PC-3 (cell line): ENCODE measurements around the gene PSMB5. TPM values are rescaled to one million over a fixed set of nuclear protein-coding genes. Genes with fewer than 3 reads are reported as not detected.

Source experiments
- ATAC-seq: fragments of 200-7000 bp; cut with Tn5 transposase; 2 replicates; pipeline ENCODE4 v1.9.1; 2020; ENCODE audit warnings: mild to moderate bottlenecking, moderate library complexity
- BruUV-seq: library from RNA; stranded (reverse); fragments of 400-500 nt; replicated peaks from 2 replicates; lab custom pipeline; 2021; lab: Mats Ljungman, UMichigan
- CTCF ChIA-PET: fragments of 300-600 bp; sonication (Branson Sonifier 250); formaldehyde crosslinking; loops from one replicate; lab custom pipeline; 2022; ENCODE audit warnings: antibody characterized with exemption; lab: Charles Lee
- POLR2A ChIA-PET: fragments of 300-600 bp; sonication (Branson Sonifier 250); formaldehyde crosslinking; loops from one replicate; lab custom pipeline; 2022; ENCODE audit warnings: antibody characterized with exemption; ENCODE audit not compliant: unreplicated experiment; lab: Charles Lee
- DNase-seq: peaks from one replicate; pipeline ENCODE4 v3.0.0-alpha.2; 2015
- H2AFZ ChIP-seq: fragments of 300-600 bp; sonication (generic); 2 replicates; pipeline ENCODE4 v1.6.0; 2016; ENCODE audit warnings: antibody characterized with exemption, low read length
- H3F3A ChIP-seq: fragments of 300-600 bp; sonication (generic); one replicate; pipeline ENCODE4 v1.6.0; 2017; ENCODE audit warnings: antibody characterized with exemption, low read length, control low read depth, mild to moderate bottlenecking; ENCODE audit not compliant: unreplicated experiment
- H3K27ac ChIP-seq: fragments of 300-600 bp; sonication (generic); 2 replicates; pipeline ENCODE4 v1.5.1; 2016; ENCODE audit warnings: mild to moderate bottlenecking, low read length
- H3K27me3 ChIP-seq: fragments of 300-600 bp; sonication (generic); 2 replicates; pipeline ENCODE4 v1.6.1; 2016; ENCODE audit warnings: low read length, mixed read lengths
- H3K36me3 ChIP-seq: fragments of 300-600 bp; sonication (generic); 2 replicates; pipeline ENCODE4 v1.6.1; 2016; ENCODE audit warnings: low read depth, mixed run types, low read length, mixed read lengths
- H3K4me1 ChIP-seq: fragments of 300-600 bp; sonication (generic); 2 replicates; pipeline ENCODE4 v1.5.1; 2016; ENCODE audit warnings: low read length; ENCODE audit not compliant: insufficient read depth
- H3K4me2 ChIP-seq: fragments of 300-600 bp; sonication (generic); 2 replicates; pipeline ENCODE4 v1.6.0; 2016; ENCODE audit warnings: low read length
- H3K4me3 ChIP-seq: fragments of 300-600 bp; sonication (generic); 2 replicates; pipeline ENCODE4 v1.5.1; 2016; ENCODE audit warnings: mild to moderate bottlenecking, low read length, mixed read lengths
- H3K79me2 ChIP-seq: fragments of 300-600 bp; sonication (generic); 2 replicates; pipeline ENCODE4 v1.6.1; 2017; ENCODE audit warnings: low read length, mixed read lengths
- H3K9ac ChIP-seq: fragments of 300-600 bp; sonication (generic); 2 replicates; pipeline ENCODE4 v1.6.0; 2016; ENCODE audit warnings: mild to moderate bottlenecking, low read length
- H3K9me2 ChIP-seq: fragments of 300-600 bp; sonication (generic); replicated peaks from 2 replicates; pipeline ENCODE4 v1.6.1; 2016; ENCODE audit warnings: mixed run types, low read length, mixed read lengths
- H3K9me3 ChIP-seq: fragments of 300-600 bp; sonication (generic); 2 replicates; pipeline ENCODE4 v1.6.1; 2016; ENCODE audit warnings: low read length, mixed read lengths
- H4K20me1 ChIP-seq: fragments of 300-600 bp; sonication (generic); 2 replicates; pipeline ENCODE4 v1.6.1; 2016; ENCODE audit warnings: low read length, mixed read lengths
- CTCF ChIP-seq: fragments of 300-600 bp; sonication (generic); conservative IDR thresholded peaks from 2 replicates; pipeline ENCODE4 v1.5.1; 2017; ENCODE audit warnings: antibody characterized with exemption, low read depth, mild to moderate bottlenecking, low read length
- EZH2 ChIP-seq: fragments of 300-600 bp; sonication (generic); IDR thresholded peaks from one replicate; pipeline ENCODE4 v1.6.1; 2017; ENCODE audit warnings: antibody characterized with exemption, mild to moderate bottlenecking, low read length; ENCODE audit not compliant: unreplicated experiment
- EZH2phosphoT487 ChIP-seq: fragments of 300-600 bp; sonication (generic); IDR thresholded peaks from 2 replicates; pipeline ENCODE4 v1.6.1; 2018; ENCODE audit warnings: mild to moderate bottlenecking, antibody characterized with exemption, low read length, borderline replicate concordance
- intact Hi-C: fragments of 100-400 bp; cut with micrococcal nuclease; formaldehyde crosslinking; loops from 2 replicates; pipeline ENCODE4 v1.9.0; 2023
- total RNA-seq: library from RNA; depleted of rRNA; stranded (reverse); fragments of >200 nt; gene quantifications from 2 replicates; pipeline ENCODE4 v1.2.3, GENCODE V29; 2014

The PSMB5 gene
- total RNA-seq, 1 experiment from 2014 or later: 424 TPM

- H3K27ac ChIP-seq: no peak overlapping the region
- H3K9ac ChIP-seq: no peak overlapping the region
- CTCF ChIA-PET: interaction anchor here (0.6 to 2.7 kb wide), 3 partner anchors 10 to 1014 kb away, joined by 3 to 22 read pairs (median 20); partner anchors contain the start of gene CDH24
- no TSS peak for BruUV-seq
- H3K36me3 ChIP-seq: no peaks in the 10 kb centered on the region
- no peaks in the 10 kb centered on the region for H3F3A ChIP-seq
- H3K4me2 ChIP-seq: no peak overlapping the region
- H3K9me2 ChIP-seq: no peaks in the 10 kb centered on the region
- intact Hi-C loops: loop anchor here (2.0 kb wide), 1 partner anchor 29 kb away; no protein-coding TSS in a partner anchor
- no peaks in the 10 kb centered on the region for H3K79me2 ChIP-seq
- no peaks in the 10 kb centered on the region for H4K20me1 ChIP-seq
- POLR2A ChIA-PET: no interaction called here
- peaks cover 5% of the 10 kb centered on the region; the same call in 1 of the 2 replicates for H3K4me1 ChIP-seq
- ATAC-seq (no peak), DNase-seq (no peak)
- H3K9me3 ChIP-seq: no peaks in the 10 kb centered on the region
- TF ChIP-seq EZH2 (no peak), EZH2phosphoT487 (no peak), CTCF (no peak)
- no peaks in the 10 kb centered on the region for H3K27me3 ChIP-seq
- H2AFZ ChIP-seq: no peak overlapping the region
- no peak overlapping the region for H3K4me3 ChIP-seq
These were observed 38.6 kb downstream of the PSMB5 start for GRCh38 chr14:22995889-22996625.

- Histone ChIP-seq H3K79me2 (no peaks in the 10 kb centered on the region), H3K9ac (no peak overlapping the region), H3K27me3 (no peaks in the 10 kb centered on the region), H2AFZ (peak overlapping the region; percentile 63), H3K4me3 (no peak overlapping the region), H4K20me1 (no peaks in the 10 kb centered on the region), H3K36me3 (no peaks in the 10 kb centered on the region), H3K9me3 (no peaks in the 10 kb centered on the region), H3K27ac (no peak overlapping the region), H3K4me2 (peak overlapping the region; percentile 22; the same call in 1 of the 2 replicates), H3K4me1 (peaks cover 5% of the 10 kb centered on the region; the same call in 1 of the 2 replicates), H3F3A (no peaks in the 10 kb centered on the region), H3K9me2 (no peaks in the 10 kb centered on the region)
- ChIA-PET CTCF (interaction anchor here (0.6 to 2.7 kb wide), 13 partner anchors 9 to 707 kb away, joined by 3 to 22 read pairs (median 6); partner anchors contain the start of genes C14orf119 and CDH24), POLR2A (interaction anchor here (0.6 kb wide), 2 partner anchors 11 to 124 kb away, joined by 3 to 5 read pairs; no protein-coding TSS in a partner anchor)
- DNase-seq: peak; percentile 52
- TF ChIP-seq CTCF: peak; percentile 76
- TF ChIP-seq EZH2phosphoT487: no peak
- intact Hi-C loops: loop anchor here (1.0 to 2.0 kb wide), 2 partner anchors 30 to 63 kb away; no protein-coding TSS in a partner anchor
- BruUV-seq: no TSS peak
- ATAC-seq: peak; percentile 90
These were observed 39.9 kb downstream of the PSMB5 start for GRCh38 chr14:22994762-22995275.
